GM19025 (cell line): ENCODE measurements around the gene ANAPC5.

Experiments
- ATAC-seq: cut with Tn5 transposase; IDR thresholded peaks from one replicate; pipeline ENCODE4 v1.9.1; 2021; ENCODE audit warnings: mild to moderate bottlenecking, low read depth, moderate library complexity; ENCODE audit not compliant: unreplicated experiment

Gene ANAPC5

DNA sequence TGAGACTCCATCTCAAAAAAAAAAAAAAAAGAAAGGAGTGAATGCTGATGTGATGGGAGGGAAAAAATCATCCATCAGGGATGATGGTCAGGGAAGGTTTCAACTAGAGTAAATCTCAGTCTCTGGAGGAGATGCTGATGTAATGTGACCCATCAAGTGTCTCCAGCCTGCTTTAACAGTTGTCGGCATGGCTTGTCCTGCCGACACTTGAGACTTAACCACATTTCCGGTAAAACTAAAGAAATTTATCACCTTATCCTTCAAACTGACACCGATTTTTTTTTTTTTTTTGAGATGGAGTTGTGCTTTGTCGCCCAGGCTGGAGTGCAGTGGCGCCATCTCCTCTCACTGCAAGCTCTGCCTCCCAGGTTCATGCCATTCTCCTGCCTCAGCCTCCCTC, 21.5 kb upstream of the ANAPC5 start:
- no peak for ATAC-seq

DNA sequence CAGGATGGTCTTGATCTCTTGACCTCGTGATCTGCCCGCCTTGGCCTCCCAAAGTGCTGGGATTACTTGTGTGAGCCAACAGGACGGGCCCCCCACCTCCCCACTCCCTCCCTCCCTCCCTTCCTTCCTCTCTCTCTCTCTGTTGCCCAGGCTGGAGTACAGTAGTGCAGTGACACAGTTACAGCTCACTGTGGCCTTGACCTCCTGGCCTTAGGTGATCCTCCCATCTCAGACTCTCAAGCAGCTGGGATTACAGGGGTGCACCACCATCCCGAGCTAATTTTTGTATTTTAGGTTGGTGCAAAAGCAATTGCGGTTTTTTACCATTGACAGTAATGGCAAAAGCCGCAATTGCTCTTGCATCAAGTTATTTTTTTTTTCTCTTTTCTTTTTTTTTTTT, 19.2 kb upstream of the ANAPC5 start:
- no peak for ATAC-seq

GRCh38 chr12:121366063-121366459, 13.8 kb upstream of the ANAPC5 start:
- no peak for ATAC-seq

DNA sequence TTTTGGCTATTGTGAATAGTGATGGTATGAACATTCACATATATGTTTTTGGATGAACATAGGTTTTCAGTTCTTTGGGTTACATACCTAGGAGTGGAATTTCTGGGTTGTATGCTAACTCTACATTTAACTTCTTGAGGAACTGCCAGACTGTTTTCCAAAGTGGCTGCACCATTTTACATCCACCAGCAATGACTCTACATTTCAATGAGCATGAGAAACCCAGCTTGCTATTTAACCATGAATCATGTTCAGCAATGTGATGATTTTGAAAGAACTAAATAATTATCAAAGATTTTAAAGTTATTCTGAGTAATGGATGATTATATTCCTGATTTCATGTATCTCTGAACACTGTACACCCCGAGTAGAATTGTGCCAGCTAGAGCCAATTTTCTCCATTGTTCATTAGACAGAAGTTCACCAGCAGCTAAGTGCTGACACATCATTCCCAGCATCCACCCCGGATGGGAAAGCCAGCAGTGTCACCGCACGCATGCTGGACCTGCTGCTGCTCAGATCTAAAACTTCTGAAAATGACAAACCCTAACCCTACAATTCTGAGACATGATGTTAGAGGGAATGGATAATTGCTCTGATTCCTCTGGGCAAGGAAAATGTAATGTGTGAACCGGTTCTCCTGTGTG, 13.3 kb upstream of the ANAPC5 start:
- ATAC-seq, result no peak

DNA sequence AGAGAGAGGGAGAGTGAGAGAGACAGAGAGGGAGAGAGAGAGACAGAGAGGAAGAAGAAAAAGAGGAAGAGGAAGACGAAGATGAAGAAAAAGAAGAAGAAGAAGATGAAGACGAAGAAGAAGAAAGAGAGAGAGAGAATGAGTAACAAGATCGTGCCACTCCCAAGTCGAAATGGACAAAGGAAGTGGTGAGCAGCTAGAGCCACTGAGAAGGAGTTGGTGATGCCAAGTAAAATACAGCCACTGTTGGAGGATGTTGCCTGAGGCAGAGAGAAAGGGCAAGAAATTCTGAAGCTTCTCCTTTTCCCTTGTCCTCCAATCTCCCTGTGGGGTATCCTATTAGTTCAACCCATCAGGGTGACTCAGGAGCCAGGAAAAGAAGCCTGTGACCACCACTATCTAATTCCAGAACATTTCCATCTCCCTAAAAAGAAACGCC, 12.5 kb upstream of the ANAPC5 start:
- ATAC-seq, result no peak

- ATAC-seq, result no peak
Measured at GRCh38 chr12:121358073-121358472, 5.9 kb upstream of the ANAPC5 start.

DNA sequence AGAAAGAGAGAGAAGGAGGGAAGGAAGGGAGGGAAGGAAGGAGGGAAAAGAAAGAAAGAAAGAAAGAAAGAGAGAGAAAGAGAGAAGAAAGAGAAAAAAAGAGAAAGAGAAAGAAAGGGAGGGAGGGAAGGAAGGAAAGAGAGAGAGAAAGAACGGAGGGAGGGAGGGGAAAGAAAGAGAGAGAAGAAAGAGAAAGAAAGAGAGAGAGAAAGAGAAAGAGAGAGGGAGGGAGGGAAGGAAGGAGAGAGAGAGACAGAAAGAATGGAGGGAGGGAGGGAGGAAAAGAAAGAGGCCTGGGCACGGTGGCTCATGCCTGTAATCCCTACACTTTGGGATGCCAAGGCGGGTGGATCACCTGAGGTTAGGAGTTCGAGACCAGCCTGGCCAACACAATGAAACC, 5.1 kb upstream of the ANAPC5 start:
- ATAC-seq, result no peak

- no peak for ATAC-seq
Measured at GRCh38 chr12:121356657-121357056, 4.4 kb upstream of the ANAPC5 start.

DNA sequence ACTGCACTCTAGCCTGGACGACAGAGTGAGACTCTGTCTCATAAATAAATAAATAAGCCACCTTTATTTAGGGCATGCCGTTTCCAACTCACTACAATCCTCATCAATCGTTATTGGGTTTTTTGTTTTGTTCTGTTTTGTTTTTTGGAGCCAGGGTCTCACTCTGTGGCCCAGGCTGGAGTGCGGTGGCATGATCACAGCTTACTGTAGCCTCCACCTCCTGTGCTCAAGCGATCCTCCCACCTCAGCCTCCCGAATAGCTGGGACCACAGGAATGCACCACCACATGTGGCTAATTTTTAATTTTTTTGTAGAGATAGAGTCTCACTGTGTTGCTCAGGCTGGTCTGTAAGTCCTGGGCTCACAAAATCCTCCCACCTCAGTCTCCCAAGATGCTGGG, 3.6 kb upstream of the ANAPC5 start:
- ATAC-seq, result no peak

- ATAC-seq, result no peak
Measured at GRCh38 chr12:121352682-121353018, 439 bp upstream of the ANAPC5 start.

- no peak for ATAC-seq
Measured at GRCh38 chr12:121346747-121347146, 5.5 kb downstream of the ANAPC5 start.

- no peak for ATAC-seq
Measured at GRCh38 chr12:121345151-121345815, 6.9 kb downstream of the ANAPC5 start.

GRCh38 chr12:121344506-121344905, 7.7 kb downstream of the ANAPC5 start:
- no peak for ATAC-seq

DNA sequence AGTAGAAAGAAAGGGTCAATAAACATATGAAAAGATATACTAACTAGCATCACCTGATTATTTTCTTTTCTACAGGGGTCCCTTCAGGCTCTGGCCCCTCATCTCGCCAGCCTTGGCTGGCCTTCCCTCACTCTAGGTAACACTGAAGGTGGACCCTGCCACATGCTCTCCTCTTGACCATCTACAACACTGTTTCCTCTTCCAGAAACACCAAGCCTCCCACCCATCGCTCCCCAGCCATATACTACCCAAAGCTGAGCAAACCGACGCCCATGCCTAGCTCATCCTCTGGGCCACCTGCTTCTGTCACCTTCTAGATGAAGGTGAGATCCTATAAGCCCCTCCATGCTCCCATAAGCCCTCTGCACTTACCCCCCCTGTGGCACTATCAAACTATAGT, 14.8 kb downstream of the ANAPC5 start:
- no peak for ATAC-seq

- ATAC-seq, result no peak
Measured at GRCh38 chr12:121334513-121335343, 17.5 kb downstream of the ANAPC5 start.

DNA sequence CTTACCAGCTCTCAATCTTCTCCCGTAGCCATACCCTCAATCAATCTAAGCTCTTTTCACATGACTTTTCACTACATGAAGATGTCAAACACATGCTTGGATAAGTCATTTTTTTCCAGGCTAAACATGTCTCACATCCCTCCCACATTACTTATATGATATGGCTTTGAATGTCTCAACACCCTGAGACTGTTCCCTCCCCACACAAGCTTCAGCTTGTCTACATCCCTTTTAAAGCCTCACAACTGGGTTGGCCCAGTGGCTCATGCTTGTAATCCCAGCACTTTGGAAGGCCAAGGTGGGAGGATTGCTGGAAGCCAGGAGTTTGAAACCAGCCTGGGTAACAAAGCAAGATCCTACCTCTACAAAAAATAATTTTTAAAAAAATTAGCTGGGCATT, 18.5 kb downstream of the ANAPC5 start:
- ATAC-seq, result no peak

GRCh38 chr12:121331248-121331647, 21.0 kb downstream of the ANAPC5 start:
- ATAC-seq, result no peak

DNA sequence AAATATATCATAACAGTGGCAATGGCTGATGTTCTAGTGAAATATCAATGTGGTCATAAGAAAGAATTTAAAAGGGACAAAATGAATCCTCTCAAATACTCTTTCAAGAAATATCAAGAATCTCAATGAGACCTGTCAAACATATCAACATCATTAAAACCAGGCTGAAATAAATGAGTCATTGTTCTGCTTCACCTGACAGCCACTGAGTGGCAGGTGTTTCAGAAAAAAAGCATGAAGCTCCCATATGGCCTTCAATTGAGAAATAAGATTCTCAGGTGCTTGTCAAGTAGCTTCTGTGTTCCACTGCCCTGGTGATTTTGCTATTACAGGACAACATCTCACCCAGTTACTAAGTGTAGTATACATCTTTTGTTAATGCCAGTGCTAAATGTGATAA, 21.5 kb downstream of the ANAPC5 start:
- no peak for ATAC-seq

DNA sequence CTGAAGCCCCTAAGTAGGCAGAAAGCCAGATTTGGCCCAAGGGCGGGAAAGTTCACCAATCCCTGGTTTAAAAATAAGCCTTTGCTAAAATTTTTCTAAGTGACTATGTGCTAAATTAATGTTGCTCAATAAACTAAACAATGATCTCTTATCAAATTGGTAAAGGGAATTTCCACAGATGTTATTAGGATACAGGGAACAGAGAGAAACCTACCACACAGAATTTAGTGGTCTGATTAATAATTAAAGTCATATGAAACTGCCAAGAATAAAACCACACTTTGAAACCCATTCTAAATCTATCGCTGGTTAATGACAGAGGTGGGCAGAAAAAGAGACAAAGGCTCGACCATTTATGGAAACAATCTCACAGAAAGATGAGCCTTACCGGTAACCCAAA, 22.0 kb downstream of the ANAPC5 start:
- ATAC-seq, result no peak

- no peak for ATAC-seq
Measured at GRCh38 chr12:121328620-121329019, 23.6 kb downstream of the ANAPC5 start.

GRCh38 chr12:121326996-121327674, 25.1 kb downstream of the ANAPC5 start:
- no peak for ATAC-seq
